ENCODE measurements around the gene NFATC1. TPM values are rescaled to one million over a fixed set of nuclear protein-coding genes. Genes with fewer than 3 reads are reported as not detected.

The NFATC1 gene
- total RNA-seq, 6 donors from 2014 or later: 13.6 to 39.5 (median 20.3) TPM

GRCh38 chr18:79367480-79367879 lies 28.2 kb upstream of the NFATC1 start:
- peaks cover 0 to 12% (median 3%) of the 10 kb centered on the region in 4 donors for H3K4me1 ChIP-seq
- H3K4me3 ChIP-seq: no peak overlapping the region
- WGBS, 2 donors: 92 to 94% methylated on average over 5 to 8 of the region's 8 CpGs
- TF ChIP-seq POLR2A (IDR thresholded peaks at IDR 0.05) (no peak), CTCF (IDR thresholded peaks at IDR 0.05) (no peak), EP300 (IDR thresholded peaks at IDR 0.05) (no peak), POLR2AphosphoS5 (IDR thresholded peaks at IDR 0.05) (no peak)
- ATAC-seq (ENCODE audit: low FRiP score in 2 of 2) (no peak), DNase-seq (no peak)
- no peaks in the 10 kb centered on the region for H3K27me3 ChIP-seq
- no peaks in the 10 kb centered on the region for H3K9me3 ChIP-seq
- peaks cover 0 to 18% (median 2%) of the 10 kb centered on the region in 4 donors for H3K36me3 ChIP-seq
- no peak overlapping the region for H3K27ac ChIP-seq

- no peak overlapping the region for H3K27ac ChIP-seq
- H3K36me3 ChIP-seq: peaks cover 0 to 16% (median 2%) of the 10 kb centered on the region in 4 donors
- 76 to 86% methylated on average over 18 of the region's 18 CpGs for WGBS, 2 donors
- no peaks in the 10 kb centered on the region for H3K9me3 ChIP-seq
- DNase-seq (no peak), ATAC-seq (ENCODE audit: low FRiP score in 2 of 2) (no peak)
- H3K27me3 ChIP-seq: no peaks in the 10 kb centered on the region
- no peak overlapping the region for H3K4me3 ChIP-seq
- H3K4me1 ChIP-seq: peaks cover 0 to 12% (median 3%) of the 10 kb centered on the region in 4 donors
- TF ChIP-seq POLR2A (IDR thresholded peaks at IDR 0.05) (no peak), EP300 (IDR thresholded peaks at IDR 0.05) (no peak), CTCF (IDR thresholded peaks at IDR 0.05) (no peak), POLR2AphosphoS5 (IDR thresholded peaks at IDR 0.05) (no peak)
Measured at GRCh38 chr18:79367989-79368388, 27.7 kb upstream of the NFATC1 start.

- Histone ChIP-seq H3K9me3 (no peaks in the 10 kb centered on the region), H3K4me3 (no peak overlapping the region), H3K4me1 (peaks cover 0 to 12% (median 3%) of the 10 kb centered on the region in 4 donors), H3K36me3 (peaks cover 0 to 11% (median 2%) of the 10 kb centered on the region in 4 donors), H3K27me3 (no peaks in the 10 kb centered on the region), H3K27ac (no peak overlapping the region)
- TF ChIP-seq POLR2AphosphoS5 (IDR thresholded peaks at IDR 0.05): no peak
- no peak for TF ChIP-seq POLR2A (IDR thresholded peaks at IDR 0.05)
- no peak for TF ChIP-seq EP300 (IDR thresholded peaks at IDR 0.05)
- TF ChIP-seq CTCF (IDR thresholded peaks at IDR 0.05): no peak
- DNase-seq: no peak
- no peak for ATAC-seq (ENCODE audit: low FRiP score in 2 of 2)
- WGBS, 2 donors: 53 to 57% methylated on average over 15 of the region's 15 CpGs
Measured at GRCh38 chr18:79368681-79369080, 27.0 kb upstream of the NFATC1 start.

- Histone ChIP-seq H3K36me3 (peaks cover 0 to 19% (median 6%) of the 10 kb centered on the region in 4 donors), H3K4me1 (peaks cover 0 to 12% (median 3%) of the 10 kb centered on the region in 4 donors), H3K27ac (no peak overlapping the region), H3K4me3 (no peak overlapping the region), H3K9me3 (no peaks in the 10 kb centered on the region), H3K27me3 (no peaks in the 10 kb centered on the region)
- WGBS, 2 donors: 82 to 83% methylated on average over 14 of the region's 14 CpGs
- DNase-seq (no peak), ATAC-seq (ENCODE audit: low FRiP score in 2 of 2) (no peak)
- TF ChIP-seq POLR2AphosphoS5 (IDR thresholded peaks at IDR 0.05): no peak
- no peak for TF ChIP-seq CTCF (IDR thresholded peaks at IDR 0.05)
- TF ChIP-seq POLR2A (IDR thresholded peaks at IDR 0.05): no peak
- TF ChIP-seq EP300 (IDR thresholded peaks at IDR 0.05): no peak
Measured at GRCh38 chr18:79371561-79372121, 24.1 kb upstream of the NFATC1 start.

- Histone ChIP-seq H3K27ac (no peak overlapping the region), H3K4me3 (no peak overlapping the region), H3K9me3 (no peaks in the 10 kb centered on the region), H3K4me1 (peaks cover 0 to 12% (median 3%) of the 10 kb centered on the region in 4 donors), H3K27me3 (no peaks in the 10 kb centered on the region), H3K36me3 (peaks cover 5 to 27% (median 10%) of the 10 kb centered on the region in 4 donors)
- DNase-seq (no peak), ATAC-seq (ENCODE audit: low FRiP score in 2 of 2) (no peak)
- 83 to 88% methylated on average over 10 of the region's 10 CpGs for WGBS, 2 donors
- TF ChIP-seq POLR2AphosphoS5 (IDR thresholded peaks at IDR 0.05) (no peak), EP300 (IDR thresholded peaks at IDR 0.05) (no peak), POLR2A (IDR thresholded peaks at IDR 0.05) (no peak), CTCF (IDR thresholded peaks at IDR 0.05) (no peak)
Measured at GRCh38 chr18:79372461-79372860, 23.3 kb upstream of the NFATC1 start.
